ENCODE measurements around the gene CARD10.
"Not testable (repeated sequence)": the region's sequence is repeated elsewhere in the genome, so short reads cannot be mapped to it uniquely, and the experiment has no call there.

Gene CARD10

DNA sequence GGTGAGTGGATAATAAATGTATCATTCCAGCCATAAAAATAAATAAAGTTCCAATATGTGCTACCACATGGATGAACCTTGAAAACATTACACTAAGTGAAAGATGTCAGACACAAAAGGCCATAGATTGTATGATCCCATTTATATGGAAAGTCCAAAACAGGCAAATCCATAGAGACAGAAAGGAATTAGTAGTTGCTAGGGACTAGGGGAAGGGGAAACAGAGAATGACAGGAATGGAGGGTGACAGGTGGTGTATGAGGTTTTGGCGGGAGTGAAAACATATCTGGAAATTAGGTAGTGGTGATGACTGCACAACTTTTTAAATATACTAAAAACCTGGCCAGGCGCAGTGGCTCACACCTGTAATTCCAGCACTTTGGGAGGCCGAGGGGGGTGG is 15.2 kb upstream of the CARD10 start:
- TF ChIP-seq, protein P1, sequence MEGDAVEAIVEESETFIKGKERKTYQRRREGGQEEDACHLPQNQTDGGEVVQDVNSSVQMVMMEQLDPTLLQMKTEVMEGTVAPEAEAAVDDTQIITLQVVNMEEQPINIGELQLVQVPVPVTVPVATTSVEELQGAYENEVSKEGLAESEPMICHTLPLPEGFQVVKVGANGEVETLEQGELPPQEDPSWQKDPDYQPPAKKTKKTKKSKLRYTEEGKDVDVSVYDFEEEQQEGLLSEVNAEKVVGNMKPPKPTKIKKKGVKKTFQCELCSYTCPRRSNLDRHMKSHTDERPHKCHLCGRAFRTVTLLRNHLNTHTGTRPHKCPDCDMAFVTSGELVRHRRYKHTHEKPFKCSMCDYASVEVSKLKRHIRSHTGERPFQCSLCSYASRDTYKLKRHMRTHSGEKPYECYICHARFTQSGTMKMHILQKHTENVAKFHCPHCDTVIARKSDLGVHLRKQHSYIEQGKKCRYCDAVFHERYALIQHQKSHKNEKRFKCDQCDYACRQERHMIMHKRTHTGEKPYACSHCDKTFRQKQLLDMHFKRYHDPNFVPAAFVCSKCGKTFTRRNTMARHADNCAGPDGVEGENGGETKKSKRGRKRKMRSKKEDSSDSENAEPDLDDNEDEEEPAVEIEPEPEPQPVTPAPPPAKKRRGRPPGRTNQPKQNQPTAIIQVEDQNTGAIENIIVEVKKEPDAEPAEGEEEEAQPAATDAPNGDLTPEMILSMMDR (conservative IDR thresholded peaks at IDR 0.05; ENCODE audit: control insufficient read depth, insufficient read depth, low read depth, low read length), result no peak
- no peak overlapping the region for H3K4me3 ChIP-seq (ENCODE audit: control insufficient read depth, low read depth, low read length)
- DNase-seq (ENCODE audit: low read depth), result no peak

DNA sequence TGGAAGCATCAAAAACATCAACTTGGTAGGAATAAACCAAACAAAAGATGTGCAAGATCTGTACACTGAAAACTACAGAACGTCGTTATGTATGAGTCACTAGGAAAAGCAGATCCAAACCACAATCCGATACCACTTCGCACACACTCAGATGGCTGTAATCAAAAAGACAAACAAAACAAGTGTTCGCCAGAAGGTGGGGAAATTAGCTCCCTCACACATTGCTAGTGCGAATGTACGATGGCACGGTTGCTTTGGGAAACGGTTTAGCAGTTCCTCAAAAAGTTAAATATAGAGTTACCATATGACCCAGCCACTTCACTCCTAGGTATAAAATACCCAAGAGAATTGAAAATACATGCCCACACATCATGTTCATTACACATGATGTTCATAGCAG is 14.8 kb upstream of the CARD10 start:
- no peak overlapping the region for H3K4me3 ChIP-seq (ENCODE audit: control insufficient read depth, low read depth, low read length)
- TF ChIP-seq, protein P1 (conservative IDR thresholded peaks at IDR 0.05; ENCODE audit: control insufficient read depth, insufficient read depth, low read depth, low read length), result no peak
- peak; percentile 87 for DNase-seq (ENCODE audit: low read depth)

DNA sequence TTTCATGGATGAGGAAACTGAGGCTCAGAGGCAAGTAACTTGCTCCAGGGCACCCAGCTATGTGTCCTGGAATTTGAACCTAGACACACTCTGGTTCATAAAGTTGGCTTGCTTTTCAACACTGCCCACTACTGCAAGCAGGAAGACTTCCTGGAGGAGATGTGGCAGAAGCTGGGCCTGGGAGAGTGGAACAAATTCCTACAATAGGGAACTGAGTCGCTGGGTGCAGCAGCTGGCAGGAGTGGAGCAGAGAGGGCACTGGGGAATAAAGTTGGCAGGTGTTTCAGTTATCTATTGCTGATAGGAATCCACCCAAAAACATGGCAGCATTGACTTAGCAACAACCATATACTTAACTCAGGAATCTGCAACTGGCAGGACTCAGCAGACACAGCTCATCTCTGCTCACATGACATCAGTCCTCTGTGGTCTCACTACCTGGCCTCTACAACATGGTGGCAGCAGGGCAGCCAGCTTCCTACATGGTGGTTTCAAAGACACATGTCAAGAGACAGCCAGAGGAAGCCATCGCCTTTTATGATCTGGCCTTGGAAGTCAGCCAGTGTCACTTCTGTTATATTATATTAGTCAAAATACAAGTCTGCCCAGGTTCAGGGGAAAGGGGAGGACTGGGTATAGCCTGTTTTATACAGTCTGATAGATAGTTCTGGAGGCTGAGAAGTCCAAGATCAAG is 10.6 kb upstream of the CARD10 start:
- no peak overlapping the region for H3K4me3 ChIP-seq (ENCODE audit: control insufficient read depth, low read depth, low read length)
- TF ChIP-seq, protein P1 (conservative IDR thresholded peaks at IDR 0.05; ENCODE audit: control insufficient read depth, insufficient read depth, low read depth, low read length), result no peak
- no peak for DNase-seq (ENCODE audit: low read depth)

DNA sequence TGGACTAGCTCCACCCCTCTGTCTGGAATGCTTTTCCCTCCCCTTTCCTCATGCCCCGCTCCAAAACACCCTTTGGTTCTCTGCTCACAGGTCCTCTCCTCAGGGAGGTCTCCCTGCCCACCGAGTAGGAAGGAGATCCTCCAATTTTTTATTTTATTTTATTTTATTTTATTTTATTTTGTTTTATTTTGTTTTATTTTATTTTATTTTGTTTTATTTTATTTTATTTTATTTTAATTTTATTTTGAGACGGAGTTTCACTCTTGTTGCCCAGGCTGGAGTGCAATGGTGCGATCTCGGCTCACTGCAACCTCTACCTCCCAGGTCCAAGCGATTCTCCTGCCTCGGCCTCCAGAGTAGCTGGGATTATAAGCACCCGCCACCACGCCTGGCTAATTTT is 8.7 kb upstream of the CARD10 start:
- not testable (repeated sequence) for DNase-seq (ENCODE audit: low read depth); H3K4me3 ChIP-seq (ENCODE audit: control insufficient read depth, low read depth, low read length)

DNA sequence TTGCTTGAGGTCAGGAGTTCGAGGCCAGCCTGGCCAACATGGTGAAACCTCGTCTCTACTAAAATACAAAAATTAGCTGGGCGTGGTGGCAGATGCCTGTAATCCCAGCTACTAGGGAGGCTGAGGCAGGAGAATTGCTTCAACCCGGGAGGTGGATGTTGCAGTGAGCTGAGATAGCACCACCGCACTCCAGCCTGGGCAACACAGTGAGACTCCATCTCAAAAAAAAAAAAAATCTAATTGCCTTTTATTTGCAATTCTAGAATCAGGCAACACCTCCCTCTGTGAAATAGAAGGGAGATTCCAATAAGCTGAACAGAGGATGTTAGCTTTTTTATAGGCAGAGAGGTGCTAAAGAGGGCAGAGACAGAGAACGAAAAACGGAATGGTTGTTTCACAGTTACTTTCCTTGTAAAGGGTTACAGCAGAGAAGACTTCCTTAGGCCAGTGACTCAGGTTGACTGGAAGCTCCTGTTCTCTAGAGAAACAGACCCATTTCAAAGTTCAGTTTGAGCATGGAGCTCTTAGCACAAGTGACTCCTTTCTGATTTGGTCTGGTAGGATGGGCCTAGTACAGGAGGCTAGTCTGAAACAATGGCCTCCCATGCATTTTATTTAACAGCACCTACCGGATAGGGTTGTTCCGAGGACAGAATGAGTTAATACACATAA is 8.0 kb upstream of the CARD10 start:
- DNase-seq (ENCODE audit: low read depth), result peak; percentile 40
- not testable (repeated sequence) for H3K4me3 ChIP-seq (ENCODE audit: control insufficient read depth, low read depth, low read length)

DNA sequence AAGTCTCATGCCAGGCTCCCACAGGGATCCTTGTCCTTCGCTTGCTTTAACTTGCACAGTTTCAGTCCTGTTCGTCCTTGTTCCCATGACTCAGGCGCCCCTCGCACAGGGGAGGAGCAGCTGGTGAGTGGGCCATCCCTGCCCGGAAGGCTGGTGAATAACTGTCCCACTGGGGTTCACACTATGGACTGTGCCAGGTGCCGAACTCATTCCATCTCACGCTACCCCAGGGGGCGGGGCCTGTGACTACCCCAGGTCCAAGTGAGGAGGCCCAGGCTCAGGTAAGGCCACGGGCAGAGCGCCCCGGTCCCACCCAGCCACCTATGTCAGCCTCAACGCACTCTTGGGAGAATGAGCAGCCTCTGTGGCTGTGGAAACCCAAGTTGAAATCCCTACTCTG is 7.2 kb upstream of the CARD10 start:
- H3K4me3 ChIP-seq (ENCODE audit: control insufficient read depth, low read depth, low read length), result no peak overlapping the region
- DNase-seq (ENCODE audit: low read depth), result peak; percentile 77

DNA sequence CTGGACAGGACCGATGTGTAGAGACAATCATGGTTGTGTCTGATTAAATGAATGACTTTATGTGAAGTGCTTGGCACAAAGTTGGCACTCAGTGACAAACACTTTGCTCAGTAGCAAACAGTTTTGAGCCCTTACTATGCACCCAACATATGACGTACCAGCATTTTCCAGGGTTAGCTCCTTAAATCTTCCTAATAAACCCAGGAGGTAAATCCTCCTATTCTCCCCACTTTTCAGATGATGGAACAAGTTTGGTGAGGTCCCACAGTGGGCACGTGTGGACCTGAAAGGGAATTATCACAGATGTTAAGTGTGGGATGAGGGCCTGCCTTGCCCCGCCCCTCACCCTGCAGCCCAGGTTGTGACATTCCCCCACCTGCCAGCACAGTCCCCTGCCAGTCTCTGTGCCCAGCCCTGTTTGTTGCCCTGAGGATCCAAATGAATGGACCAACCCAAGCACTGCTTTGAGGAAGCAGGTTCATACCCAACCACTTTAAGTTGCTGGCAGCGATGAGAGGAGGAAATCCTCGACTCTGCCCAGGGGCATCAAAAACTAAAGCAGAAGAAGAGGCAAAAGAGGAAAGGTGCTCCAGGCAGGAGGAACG is 6.6 kb upstream of the CARD10 start:
- no peak overlapping the region for H3K4me3 ChIP-seq (ENCODE audit: control insufficient read depth, low read depth, low read length)
- DNase-seq (ENCODE audit: low read depth), result no peak

More for the DNA sequence above, 7.2 kb upstream of the CARD10 start:
- TF ChIP-seq, protein P1 (conservative IDR thresholded peaks at IDR 0.05; ENCODE audit: control insufficient read depth, insufficient read depth, low read depth, low read length), result no peak

More for the DNA sequence above, 6.6 kb upstream of the CARD10 start:
- TF ChIP-seq, protein P1 (conservative IDR thresholded peaks at IDR 0.05; ENCODE audit: control insufficient read depth, insufficient read depth, low read depth, low read length), result no peak
